ENCODE measurements around the gene PERCC1.

Gene PERCC1

DNA sequence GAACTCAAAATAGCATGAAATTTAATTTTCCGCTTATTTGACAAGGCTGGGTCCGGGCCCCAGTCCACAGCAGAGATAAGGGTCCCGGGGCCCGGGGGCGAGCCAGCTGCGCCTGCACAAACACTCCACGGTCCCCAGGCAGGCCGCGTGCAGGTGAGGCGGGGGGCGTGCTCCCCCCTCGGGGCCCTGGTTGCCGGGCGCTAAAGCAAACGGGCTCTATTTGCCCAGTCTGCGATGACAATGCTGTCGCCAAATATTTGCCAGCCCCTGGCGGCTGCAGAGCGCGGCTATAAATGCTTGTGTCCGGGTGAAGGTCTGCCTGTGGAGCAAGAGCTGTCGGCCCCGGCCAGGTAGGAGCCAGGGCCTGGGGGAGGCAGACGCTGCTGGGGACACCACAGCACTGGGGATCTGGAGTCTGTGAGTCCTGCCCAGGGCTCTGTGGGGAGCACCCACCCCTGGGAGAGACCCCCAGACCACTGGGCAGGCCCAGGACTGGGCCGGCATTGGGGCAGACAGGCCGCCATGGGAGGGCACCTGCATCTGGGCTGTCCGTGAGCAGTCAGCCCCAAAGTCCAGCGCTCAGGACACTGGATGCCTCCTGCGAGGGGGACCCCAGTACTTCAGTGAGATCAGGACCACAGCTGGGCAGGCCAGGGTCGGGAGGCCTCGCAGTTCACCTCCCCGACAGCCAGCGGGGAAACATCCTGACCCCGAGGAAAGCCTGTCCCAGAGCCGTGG is at the start of gene PERCC1:
Gene PERCC1 (plus strand): TSS at position 320 of the 738 bp plus-strand sequence. CDS start 1,516 bp downstream, outside the sequence.
- H3K4me3 ChIP-seq (replicated peaks; ENCODE audit: low read depth, low read length): no peak within 1 kb of the TSS
- DNase-seq (ENCODE audit: low read depth): no peak
- TF ChIP-seq, protein P1, sequence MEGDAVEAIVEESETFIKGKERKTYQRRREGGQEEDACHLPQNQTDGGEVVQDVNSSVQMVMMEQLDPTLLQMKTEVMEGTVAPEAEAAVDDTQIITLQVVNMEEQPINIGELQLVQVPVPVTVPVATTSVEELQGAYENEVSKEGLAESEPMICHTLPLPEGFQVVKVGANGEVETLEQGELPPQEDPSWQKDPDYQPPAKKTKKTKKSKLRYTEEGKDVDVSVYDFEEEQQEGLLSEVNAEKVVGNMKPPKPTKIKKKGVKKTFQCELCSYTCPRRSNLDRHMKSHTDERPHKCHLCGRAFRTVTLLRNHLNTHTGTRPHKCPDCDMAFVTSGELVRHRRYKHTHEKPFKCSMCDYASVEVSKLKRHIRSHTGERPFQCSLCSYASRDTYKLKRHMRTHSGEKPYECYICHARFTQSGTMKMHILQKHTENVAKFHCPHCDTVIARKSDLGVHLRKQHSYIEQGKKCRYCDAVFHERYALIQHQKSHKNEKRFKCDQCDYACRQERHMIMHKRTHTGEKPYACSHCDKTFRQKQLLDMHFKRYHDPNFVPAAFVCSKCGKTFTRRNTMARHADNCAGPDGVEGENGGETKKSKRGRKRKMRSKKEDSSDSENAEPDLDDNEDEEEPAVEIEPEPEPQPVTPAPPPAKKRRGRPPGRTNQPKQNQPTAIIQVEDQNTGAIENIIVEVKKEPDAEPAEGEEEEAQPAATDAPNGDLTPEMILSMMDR (IDR thresholded peaks at IDR 0.05; ENCODE audit: low read length, missing control alignments): no peak

DNA sequence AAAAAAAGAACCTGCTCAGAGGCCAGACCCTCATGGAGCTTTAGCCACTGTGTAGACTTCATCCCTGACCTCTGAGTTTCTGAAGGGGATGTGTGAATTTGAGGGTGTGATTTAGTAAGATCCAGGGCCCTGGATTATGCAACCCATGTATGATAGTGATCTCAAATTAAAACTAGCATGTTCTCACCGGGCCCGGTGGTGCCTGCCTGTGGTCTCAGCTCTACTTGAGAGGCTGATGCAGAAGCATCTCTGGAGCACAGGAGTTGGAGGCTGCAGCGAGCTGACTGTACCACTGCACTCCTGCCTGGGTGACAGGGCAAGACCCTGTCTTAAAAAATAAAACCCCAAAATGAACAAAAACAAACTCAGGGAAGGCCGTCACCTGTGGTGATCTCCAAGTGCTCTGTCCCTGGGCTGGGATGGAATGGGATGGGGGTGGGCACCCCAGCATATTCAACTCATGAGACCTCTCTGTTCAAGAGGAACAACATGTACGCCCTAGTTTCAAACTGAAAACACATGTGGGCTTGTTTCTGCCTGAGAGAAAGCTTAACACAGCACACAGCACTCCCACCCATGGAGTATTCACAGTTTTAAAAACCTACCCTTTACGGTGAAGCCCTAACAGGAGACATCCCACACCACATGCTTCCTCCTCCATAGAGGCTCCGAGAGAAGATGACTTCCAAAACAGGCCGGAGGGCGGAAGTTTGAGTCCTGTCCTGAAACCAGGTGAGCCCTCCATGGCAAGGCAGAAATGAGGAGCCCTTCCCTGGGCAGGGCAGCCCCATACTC is 49.1 kb upstream of the PERCC1 start:
- DNase-seq (ENCODE audit: low read depth): no peak
- TF ChIP-seq, protein P1 (IDR thresholded peaks at IDR 0.05; ENCODE audit: low read length, missing control alignments): no peak

DNA sequence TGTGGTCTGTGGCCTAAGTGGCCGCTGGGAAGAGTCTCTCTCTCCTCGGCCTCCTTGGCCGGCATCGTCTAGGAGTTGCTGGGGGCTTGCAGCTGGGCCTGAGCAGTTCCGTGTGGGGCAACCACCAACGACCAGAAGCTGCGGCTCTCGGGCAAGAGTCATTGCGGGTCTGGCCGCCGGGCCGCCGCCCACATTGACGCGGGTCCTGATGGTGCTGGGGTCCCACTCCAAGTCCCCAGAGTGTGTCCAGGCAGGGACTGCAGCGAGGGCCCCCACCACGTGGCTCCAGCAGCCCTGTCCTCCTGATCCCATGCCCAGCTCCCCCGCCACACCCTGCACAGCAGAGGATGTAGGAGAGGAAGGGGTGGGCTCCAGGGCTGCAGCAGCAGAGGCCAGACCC is 47.3 kb upstream of the PERCC1 start:
- no peak overlapping the region for H3K4me3 ChIP-seq (replicated peaks; ENCODE audit: low read depth, low read length)
- DNase-seq (ENCODE audit: low read depth): no peak
- TF ChIP-seq, protein P1 (IDR thresholded peaks at IDR 0.05; ENCODE audit: low read length, missing control alignments): no peak

More for the DNA sequence above, 49.1 kb upstream of the PERCC1 start:
- H3K4me3 ChIP-seq (replicated peaks; ENCODE audit: low read depth, low read length): no peak overlapping the region

DNA sequence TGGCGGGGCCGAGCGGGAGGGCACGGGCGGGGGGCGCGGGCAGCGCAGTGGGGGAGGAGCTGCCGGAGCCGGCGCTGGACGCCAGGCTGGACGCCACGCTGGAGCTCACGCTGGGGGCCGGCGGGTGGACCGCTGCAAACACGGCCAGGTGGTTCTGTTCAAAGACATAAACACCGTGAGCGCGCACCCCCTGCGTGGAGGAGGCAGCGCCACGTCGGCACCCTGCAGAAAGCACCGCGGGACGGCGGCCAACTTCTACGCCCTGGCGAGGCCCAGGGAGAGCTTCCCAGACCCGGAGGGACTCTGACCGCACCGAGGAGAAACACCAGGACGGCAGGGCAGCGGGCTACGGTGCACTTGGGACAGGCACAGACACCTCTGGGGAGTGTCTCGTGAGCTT is 45.6 kb upstream of the PERCC1 start:
- TF ChIP-seq, protein P1 (IDR thresholded peaks at IDR 0.05; ENCODE audit: low read length, missing control alignments): no peak
- H3K4me3 ChIP-seq (replicated peaks; ENCODE audit: low read depth, low read length): no peak overlapping the region
- no peak for DNase-seq (ENCODE audit: low read depth)

DNA sequence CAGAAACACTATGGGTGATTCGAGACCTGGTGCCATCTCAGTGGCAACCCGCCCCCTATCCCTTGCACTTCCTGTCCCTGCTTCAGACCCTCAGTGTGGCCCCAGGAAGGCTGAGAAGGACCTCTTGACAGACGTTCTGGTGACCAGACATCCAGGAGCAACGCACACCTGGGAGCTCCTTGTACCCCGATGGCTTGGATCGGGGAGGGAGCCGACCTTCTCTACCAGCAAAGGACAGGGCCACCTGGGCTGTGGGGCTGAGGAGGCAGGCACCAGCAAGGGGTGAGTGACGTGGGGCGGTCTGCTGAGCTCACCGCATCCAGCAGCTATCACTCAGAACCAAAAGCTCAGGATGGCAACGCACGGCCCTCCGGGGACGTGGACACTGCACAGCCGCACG is 43.5 kb upstream of the PERCC1 start:
- TF ChIP-seq, protein P1 (IDR thresholded peaks at IDR 0.05; ENCODE audit: low read length, missing control alignments): no peak
- DNase-seq (ENCODE audit: low read depth): no peak
- no peak overlapping the region for H3K4me3 ChIP-seq (replicated peaks; ENCODE audit: low read depth, low read length)

DNA sequence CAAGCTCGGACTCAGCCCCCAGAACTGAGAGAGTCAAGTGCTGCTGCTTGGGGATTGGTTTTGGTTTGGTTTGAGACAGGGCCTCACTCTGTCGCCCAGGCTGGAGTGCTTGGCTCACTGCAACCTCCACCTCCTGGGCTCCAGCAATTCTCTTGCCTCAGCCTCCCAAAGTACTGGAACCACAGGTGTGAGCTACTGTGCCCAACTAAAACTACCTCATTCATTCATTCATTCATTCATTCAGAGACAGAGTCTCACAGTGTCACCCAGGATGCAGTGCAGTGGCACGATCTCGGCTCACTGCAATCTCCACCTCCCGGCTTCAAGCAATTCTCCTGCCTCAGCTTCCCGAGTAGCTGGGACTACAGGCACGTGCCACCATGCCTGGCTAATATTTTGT is 41.1 kb upstream of the PERCC1 start:
- TF ChIP-seq, protein P1 (IDR thresholded peaks at IDR 0.05; ENCODE audit: low read length, missing control alignments): no peak
- DNase-seq (ENCODE audit: low read depth): no peak
- no peak overlapping the region for H3K4me3 ChIP-seq (replicated peaks; ENCODE audit: low read depth, low read length)
